Erythroblast (primary cell): ENCODE measurements around the gene DNAJC28.

Source experiments
- GATA1 ChIP-seq: IDR thresholded peaks from 2 replicates; pipeline ENCODE4 v1.6.1; 2011; ENCODE audit warnings: low read depth, mild to moderate bottlenecking, control low read depth, low read length, moderate library complexity
- POLR2A ChIP-seq: IDR thresholded peaks from 2 replicates; pipeline ENCODE4 v1.6.1; 2011; ENCODE audit warnings: mild to moderate bottlenecking, low read length

GRCh38 chr21:33537212-33537611 lies 45.7 kb upstream of the DNAJC28 start:
- no peak for TF ChIP-seq POLR2A
- no peak for TF ChIP-seq GATA1
